8988T (cell line): Measurements from ENCODE around the gene HACL1.
"Not testable (repeated sequence)": the region's sequence is repeated elsewhere in the genome, so short reads cannot be mapped to it uniquely, and the experiment has no call there.

Source experiments
- DNase-seq: peaks from one replicate; pipeline ENCODE4 v3.0.0; 2011

The HACL1 gene

DNA sequence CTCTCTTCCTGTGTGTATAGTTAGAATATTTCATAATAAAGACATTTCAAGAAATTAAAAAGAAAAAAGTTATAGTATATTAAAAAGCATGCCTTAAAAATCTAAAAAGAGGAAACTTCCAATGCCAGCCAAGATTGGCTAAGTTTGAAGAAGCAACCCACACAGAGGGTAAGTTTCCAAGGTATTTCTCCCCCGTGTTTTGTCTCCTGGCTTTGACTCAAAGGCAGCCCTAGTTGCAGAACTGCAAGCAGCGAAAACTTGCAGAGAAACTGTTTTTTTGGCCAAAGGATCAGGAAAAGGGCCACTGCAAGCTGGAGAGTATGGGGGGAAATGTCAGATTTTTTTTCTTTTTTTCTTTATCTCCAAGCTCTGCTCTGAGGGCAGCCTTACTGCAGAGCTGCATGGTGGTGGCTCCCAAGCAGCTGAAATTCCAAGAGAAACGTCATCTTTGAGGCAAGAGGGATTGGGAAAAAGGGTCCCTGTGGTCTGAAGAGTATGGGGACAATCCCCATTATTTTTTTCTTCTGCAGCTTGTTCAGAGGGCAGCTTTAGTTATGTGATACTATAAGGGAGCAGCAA lies 23.0 kb downstream of the HACL1 start:
- no peak for DNase-seq

DNA sequence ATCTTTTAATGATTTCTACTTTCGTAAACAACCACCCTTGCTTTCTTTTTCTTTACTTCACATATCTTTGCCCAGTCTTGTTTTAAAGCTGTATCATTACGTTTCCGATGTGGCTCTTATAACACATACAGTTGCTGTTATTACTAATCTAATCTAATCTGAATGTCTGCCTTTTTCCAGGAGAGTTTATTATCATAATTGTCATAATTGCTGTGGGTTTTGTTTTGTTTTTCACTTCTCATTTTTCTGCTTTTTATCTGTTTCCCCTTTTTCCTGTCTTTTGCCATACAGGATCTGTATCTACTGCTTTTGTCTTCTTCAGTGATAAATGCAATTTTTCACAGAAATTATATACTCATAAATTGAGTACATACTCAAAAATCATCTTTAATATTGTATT lies 24.9 kb downstream of the HACL1 start:
- no peak for DNase-seq

DNA sequence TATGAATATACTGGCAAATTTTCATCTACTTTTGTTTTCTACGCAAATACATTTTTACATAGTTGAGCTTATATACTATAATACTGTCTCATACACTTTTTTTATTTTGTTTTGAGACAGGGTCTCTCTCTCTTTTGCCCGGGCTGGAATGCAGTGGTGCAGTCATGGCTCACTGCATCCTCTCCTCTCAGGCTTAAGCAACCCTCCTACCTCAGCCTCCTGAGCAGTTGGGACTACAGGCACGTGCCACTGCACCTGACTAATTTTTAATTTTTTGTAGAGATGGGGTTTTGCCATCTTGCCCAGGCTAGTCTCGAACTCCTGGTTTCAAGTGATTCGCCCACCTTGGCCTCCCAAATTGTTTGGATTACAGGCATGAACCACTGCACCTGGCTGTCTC lies 25.9 kb downstream of the HACL1 start:
- DNase-seq, result no peak

DNA sequence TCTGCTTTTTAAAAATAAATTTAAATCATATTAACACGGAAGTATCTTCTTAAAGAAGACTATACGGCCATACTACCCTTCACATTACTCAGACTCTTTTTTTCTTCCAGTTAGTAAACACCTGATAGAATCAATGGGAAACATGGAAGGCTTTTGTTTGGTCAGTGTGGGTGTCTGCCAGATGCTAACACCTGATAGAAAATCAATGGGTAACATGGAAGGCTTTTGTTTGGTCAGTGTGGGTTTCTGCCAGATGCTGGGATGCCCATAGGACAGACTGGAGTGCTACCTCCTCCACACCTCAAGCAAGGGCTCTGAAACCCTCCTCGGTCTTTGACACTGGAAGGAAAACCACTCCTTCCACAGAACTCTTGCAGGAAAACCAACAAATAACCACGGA lies 29.2 kb downstream of the HACL1 start:
- DNase-seq, result no peak

DNA sequence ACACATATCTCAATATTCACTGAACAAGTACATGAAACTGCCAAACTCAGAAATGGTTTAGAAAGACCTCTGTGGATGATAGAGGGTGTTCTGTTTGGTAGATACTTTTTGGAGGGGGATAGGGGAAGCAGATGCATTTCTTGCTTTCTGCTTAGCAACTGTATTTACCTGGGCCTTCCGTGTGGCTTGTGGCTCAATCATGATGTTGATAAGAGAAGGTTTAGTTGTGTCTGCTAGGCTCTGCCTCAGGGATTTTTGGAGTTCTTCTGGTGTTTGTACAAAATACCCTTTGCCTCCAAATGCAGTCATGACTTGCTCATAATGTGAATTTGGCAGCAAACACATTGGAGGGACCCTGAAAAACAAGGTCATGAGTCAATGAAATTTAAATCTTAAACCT lies 38.2 kb downstream of the HACL1 start:
- DNase-seq, result no peak

DNA sequence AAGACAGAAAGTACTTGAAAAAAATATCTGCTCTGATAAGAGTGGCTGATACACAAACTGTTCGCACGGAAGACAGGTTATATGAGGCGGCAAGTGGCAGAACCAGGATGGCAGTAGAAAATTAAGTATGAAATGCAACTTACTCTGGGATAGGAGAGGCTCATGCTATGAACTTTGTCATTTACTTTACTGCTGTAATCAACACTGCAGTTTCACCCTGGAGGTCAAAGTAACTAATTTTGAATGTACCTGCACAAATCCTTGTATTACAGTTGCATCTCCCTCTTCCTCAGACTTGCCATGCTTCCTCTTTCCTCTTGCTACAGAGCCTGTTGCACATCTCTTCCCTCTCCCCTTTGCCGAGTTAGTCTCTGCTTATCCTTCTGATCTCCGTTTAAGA lies 38.8 kb downstream of the HACL1 start:
- no peak for DNase-seq

DNA sequence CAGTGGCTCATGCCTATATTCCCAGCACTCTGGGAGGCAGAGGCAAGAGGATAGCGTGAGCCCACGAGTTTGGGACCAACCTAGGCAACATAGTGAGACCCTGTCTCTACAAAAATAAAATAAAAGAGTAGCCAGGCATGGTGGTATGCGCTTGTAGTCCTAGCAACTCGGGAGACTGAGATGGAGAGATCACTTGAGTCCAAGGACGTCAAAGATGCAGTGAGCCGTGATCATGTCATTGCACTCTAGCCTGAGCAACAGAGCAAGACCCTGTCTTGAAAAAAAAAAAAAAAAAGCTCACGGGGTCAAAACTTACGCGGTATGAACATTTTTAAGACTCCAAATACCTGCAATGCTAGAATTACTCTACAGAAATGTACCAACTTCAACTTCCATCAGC lies 42.8 kb downstream of the HACL1 start:
- no peak for DNase-seq

DNA sequence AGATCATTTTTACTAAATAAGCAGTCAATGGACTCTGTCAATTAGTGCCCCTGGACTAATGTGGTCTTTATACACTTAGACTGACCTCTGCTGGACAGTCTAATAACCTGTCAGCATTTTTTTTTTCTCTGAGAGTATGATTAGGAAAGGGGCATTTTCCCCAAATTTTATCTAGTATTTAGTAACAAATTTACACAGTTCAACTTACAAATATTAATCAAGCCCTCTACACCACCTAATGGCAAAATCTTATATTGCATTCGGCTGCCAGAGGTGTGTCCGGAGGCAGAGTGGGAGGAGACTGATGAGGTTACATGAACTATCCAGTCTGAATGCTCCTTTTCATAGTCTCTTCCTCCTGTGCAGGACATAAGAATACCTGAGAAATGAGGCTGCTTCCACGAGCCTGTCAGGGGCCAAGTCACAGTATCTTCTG lies 43.8 kb downstream of the HACL1 start:
- no peak for DNase-seq

DNA sequence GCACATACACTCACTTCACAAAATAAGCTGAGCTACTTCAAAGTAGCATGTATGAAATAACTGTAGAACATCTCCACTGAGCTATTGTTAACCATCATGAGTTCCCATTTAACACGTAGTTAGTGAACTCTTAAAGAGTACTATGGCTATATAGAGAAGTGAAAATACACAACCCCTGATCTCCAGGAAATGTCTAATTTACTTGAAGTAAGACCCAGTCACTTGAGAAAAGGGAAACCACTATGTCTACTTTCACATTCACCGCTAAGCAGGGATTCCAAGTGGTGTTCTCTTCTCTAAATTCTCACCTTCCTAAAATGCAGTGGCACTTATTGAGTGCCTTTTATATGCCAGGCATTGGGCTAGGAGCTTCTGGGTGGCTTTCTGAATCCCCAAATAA lies 44.9 kb downstream of the HACL1 start:
- no peak for DNase-seq

DNA sequence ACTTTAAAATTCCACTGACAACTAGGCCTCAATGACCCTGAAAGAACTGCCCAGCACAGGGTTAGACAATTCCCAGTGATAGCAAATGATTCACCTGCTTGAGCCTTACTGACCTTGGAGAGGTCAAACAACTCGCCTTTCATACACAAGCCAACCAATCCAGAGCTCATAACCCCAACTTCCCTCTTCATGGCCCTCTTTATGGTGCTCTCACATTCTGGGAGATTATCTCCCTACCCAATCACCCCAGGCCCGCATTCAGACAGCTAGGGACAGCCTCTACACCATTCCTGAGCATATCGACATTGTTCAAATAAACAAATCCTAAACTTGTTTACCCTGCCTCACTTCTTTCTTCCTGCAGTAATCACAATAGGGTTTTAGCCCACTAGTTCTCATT lies 47.6 kb downstream of the HACL1 start:
- no peak for DNase-seq

DNA sequence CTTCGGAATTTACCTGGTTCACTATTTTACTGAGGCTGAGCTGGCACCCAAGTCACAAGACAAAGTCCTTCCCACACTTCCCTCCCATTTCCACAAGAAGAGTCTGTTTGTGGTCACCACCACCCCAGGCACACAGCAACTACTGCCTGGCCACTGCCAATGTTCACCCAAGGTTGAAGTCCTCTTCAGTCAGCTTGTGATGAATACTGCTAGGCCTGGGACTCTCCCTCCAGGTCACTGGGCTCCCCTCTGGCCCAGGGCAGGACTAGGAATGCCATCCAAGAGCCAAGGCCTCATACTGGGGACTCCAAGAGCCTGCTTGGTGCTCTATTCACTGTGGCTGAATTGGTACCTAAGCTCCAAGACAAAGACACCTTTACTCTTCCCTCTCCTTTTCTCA lies 49.5 kb downstream of the HACL1 start:
- no peak for DNase-seq

DNA sequence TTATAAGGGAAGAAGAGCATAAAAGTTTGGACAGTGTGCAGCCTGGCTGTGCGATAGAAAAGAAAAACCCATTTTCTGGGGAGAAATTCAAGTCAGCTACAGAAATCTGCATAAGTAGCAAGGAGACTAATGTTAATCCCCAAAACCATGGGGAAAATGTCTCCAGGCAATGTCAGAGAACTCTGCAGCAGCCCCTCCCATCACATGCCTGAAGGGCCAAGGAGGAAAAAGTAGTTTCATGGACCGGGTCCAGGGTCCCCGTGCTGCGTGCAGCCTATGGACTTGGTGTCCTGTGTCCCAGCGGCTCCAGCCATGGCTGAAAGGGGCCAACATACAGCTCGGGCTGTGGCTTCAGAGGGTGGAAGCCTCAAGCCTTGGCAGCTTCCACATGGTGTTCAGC lies 51.5 kb downstream of the HACL1 start:
- no peak for DNase-seq

DNA sequence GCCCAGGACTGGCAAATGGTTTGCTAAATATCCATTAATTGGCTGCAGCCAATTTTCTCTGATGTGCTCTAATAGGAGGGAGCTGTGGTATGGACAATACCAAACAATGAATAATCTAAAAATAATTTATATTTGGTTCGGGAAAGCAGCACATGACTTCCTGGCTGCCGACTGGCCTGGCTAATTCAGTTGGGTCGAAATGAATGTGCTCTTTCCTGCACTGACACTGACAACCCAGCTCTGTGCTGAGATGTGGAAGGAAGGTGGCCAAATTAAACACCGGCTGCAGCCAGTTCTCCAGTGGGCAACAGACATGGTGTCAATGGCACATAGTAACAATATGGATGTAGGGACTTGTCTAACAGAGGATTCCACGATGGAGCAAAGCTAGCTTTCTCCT lies 58.8 kb downstream of the HACL1 start:
- no peak for DNase-seq

DNA sequence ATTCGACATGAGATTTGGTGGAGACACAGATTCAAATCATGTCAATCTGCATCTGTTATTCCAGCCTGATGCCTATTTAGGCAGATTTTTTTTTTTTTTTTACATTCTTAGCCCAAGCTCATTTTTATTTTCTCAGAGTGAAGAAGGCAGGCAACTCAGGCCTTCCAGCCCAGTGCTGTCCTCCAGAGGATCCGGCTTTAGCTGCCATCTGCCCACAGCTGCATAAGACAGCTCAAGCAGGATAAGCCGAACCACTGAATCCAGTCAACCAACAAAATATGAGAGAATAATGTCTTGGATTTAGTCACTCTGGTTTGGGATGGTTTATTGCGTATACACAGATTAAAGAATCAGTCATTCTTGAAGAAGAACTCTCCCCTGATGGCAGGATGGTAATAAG lies 60.0 kb downstream of the HACL1 start:
- DNase-seq, result no peak

DNA sequence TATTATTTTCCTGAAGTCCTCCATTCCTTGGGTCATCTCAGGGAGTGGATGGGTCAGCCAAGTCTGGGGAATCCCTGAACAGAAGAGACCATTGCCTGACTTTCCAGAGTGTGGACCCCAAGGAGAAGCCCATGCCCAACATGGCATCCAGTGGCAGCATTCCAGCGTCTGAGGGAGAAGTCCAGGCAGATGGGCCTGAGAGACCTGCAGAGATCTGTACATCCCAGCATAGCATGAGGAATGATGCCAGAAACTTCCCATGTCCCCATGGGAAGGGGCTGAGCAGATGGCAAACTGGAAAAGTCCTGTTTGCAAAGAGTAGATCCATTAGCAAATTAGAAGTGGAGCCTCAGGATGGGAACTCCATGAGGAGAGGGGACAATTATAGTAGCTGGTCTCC lies 62.3 kb downstream of the HACL1 start:
- DNase-seq, result no peak

DNA sequence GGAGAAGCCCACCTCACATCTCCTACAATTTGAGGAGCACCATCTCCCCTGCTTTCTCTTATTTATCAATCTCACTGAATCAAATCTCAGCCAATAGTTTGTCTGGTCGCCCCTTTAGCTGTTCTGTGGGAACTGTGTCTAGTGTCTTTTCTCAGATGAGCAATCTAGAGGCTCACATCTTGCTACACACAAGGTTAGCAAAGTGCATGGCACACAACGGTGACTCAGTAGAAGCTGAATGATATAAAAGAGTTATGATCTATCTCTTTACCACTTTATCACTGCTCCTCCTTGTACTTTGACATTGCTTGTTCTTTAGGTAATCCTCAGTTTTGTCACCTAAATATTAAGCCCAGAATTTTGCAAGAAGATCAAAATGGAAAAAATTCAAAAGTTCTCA lies 63.0 kb downstream of the HACL1 start:
- DNase-seq, result no peak

DNA sequence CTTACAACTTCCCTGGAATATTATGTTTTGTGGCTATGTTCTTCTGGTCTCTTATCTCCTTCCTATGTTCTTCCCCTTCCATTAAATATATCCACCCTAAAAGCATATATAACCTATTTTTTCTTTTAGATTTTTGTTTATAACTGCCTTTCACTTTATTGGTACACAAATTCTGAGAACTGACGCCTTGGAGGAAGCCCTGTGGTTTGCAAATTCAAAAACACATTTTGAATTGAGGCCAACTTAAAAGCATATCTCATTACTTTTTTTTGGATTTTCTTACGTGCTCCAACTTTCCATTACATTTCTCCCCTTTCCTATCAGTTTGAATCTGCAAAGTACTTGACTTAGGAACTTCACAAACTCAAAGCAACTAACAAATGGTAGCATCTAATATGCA lies 64.5 kb downstream of the HACL1 start:
- DNase-seq, result no peak

DNA sequence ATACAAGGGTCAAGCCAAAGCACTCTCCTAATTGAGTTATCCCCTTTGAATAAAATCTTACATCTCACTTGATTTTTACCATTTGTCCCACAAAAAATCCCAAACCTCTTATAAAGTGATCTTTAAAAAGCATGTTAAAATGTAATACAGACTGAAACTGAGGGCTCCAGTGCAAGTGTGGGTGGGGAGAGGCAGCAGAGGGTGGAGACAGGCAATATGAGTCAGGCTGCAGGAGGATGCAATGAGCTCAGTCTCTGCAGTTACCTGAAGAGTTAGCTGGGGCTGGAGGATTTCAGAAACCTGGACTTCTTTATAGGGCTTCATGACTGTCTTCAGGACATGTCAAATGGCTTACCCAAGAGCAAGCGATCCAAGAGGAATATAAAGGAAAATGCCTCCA lies 65.6 kb downstream of the HACL1 start:
- DNase-seq, result no peak

DNA sequence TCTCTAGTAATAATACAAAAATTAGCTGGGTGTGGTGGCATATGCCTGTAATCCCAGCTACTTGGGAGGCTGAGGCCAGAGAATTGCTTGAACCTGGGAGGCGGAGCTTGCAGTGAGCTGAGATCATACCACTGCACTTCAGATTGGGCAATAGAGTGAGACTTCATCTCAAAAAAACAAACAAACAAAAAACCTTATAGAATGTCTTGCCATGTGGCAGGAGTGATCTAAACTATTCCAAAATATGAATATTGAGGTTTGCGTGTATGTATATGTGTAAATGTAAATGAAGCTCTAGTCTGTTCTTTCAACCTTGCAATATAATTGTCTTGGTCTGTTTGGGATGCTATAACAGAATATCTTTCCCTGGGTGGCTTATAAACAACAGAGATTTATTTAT lies 68.8 kb downstream of the HACL1 start:
- DNase-seq, result not testable (repeated sequence)

DNA sequence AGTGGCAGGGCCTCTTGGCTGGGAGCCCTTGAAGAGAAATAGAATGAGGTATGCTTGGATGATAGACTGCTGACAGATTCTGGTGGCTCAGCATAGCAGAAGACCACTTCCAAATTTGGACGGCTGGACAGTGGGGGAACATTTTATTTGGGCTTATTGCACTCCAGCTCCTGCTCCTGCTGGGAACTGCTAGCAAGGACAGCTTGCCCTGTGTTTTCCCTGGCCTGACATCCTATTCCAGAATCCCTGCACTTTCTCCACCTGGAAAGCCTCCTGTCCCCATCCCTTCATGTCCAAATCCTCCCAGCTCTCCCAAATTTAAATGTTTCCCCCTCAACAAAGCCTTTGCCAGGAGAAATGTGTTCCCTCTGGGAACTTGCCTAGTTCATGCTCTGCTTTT lies 70.0 kb downstream of the HACL1 start:
- DNase-seq, result no peak

DNA sequence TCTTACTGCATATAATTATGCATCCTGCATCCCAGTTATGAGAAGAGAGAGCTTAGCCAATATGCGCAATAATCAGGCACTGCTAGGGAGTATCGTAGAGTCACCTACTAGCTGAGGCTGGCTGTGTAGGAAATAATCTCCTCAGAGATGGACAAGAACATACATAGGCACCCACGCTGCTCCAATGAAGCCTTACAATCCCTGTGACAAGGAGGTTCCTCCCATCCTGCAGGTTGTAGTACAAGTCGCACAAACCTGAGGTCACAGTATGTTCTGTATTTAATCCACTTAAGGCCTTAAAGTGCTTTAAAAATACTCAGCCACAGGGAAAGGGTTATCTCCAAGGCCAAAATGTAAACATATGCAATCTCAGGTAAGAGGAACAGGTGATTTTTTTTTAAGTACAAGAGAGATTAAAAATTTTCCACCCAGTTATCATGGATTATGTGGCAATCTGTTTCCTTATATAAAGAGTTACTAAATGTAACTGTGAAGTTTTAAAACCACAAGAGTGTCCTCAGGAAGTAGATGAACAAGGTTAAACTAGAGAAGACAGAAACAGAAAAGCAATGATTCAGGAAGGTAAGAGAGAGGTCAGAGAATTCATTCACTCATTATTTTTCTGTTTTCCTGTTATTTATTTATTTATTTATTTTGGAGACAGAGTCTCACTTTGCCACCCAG lies 72.4 kb downstream of the HACL1 start:
- DNase-seq, result no peak

DNA sequence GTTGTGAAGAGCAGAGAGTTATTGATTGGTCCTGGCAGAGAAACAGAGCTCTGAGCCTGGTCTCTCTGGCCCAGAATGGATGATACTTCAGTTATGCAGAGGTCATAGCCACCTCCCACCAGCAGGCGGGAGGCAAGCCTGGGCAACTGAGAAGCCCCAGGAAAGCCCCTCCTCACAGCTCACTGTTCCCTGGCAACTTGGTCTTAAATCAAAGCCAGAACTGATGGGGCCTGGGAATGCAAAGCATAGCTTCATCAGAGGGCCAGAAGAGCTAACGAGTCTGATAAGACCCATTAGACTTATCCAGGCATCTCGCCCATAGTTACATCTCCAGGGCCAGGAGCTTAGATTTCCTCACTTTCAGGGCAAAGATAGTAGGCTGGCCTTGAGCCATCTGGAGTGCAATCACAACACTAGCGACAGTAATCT lies 74.3 kb downstream of the HACL1 start:
- no peak for DNase-seq

DNA sequence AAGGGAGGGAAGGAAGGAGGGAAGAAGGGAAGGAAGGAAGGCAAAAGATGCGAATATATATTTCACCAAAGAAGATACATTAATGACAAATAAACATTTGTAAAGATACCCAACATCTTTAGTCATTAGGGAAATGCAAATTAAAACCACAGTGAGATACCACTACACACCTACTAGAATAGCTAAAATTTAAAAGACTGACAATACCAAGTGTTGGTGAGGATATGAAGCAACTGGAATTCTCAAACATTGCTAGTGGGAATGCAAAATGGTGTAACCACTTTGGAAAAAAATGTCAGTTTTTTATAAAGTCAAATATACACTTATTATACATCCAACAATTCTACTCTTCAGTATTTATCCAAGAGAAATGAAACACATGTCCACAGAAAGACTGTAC lies 75.6 kb downstream of the HACL1 start:
- DNase-seq, result no peak

DNA sequence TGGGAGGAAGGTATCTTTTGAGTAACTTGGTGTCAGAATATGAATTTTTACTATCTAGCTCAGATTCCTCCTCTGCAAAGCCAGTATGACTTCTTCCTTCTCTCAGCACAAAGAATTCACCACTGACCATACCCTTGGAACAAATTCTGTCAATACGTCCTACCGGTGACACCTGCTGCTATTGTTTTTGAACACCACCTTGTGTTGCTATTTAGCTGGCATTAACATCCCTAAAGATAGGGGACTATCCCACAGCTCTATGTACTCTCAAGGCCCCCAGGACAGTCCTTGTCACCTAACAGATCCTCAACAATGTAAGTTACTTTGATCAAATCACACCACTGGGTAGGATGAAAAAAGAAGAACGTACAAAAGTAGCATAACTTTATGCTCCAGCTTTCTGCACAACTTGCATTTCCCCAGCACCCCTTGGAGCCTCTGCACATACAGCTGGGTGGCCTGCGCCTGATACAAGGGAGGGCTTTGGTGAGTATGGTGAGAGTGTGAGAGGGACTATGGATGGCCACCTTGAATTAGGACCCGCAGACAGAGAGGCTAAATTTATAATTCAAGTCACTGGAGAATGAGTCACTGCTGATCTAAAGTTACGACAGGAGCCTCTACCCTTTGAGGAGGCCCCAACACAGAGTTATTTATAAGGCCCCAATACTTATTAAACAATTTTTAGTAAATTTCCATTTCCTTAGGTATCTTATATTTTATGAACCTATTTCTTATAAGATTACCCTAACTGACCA lies 77.5 kb downstream of the HACL1 start:
- DNase-seq, result no peak

DNA sequence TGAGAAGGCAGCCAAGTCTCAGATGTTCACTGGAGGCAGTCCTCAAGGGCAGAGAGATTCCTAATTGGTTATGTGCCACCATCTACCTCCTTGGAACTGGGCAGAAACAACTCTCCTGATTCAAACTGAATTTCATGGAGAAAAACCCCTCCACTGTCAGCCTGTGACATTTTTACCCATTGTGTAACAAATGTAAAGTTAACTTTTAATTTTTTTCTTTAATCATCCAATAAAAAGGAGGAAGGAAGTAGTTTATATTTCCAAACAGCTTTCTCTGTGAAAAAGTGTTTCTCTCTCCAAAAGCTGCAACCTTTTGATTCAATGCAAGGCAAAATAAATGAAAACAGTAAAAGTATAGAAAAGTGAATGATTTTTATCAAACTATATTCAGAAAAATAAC lies 79.4 kb downstream of the HACL1 start:
- DNase-seq, result no peak
